KOPT-K1 (cell line): Measurements from ENCODE around the gene BRSK2.
"Not testable (repeated sequence)": the region's sequence is repeated elsewhere in the genome, so short reads cannot be mapped to it uniquely, and the experiment has no call there.

ENCODE experiments used
- H3K27ac ChIP-seq: fragments of 200-600 bp; sonication (generic); 2 replicates; pipeline ENCODE4 v1.5.1; 2016; ENCODE audit warnings: antibody characterized with exemption, mild to moderate bottlenecking, low read depth, low read length; ENCODE audit not compliant: poor library complexity, severe bottlenecking
- H3K36me3 ChIP-seq: fragments of 200-600 bp; sonication (generic); 2 replicates; pipeline ENCODE4 v1.5.1; 2017; ENCODE audit warnings: antibody characterized with exemption, mild to moderate bottlenecking, low read length, moderate library complexity; ENCODE audit not compliant: insufficient read depth
- H3K9me3 ChIP-seq: fragments of 200-600 bp; sonication (generic); 2 replicates; pipeline ENCODE4 v1.5.1; 2017; ENCODE audit warnings: antibody characterized with exemption, low read length, mild to moderate bottlenecking; ENCODE audit not compliant: insufficient read depth, poor library complexity, severe bottlenecking

The BRSK2 gene

DNA sequence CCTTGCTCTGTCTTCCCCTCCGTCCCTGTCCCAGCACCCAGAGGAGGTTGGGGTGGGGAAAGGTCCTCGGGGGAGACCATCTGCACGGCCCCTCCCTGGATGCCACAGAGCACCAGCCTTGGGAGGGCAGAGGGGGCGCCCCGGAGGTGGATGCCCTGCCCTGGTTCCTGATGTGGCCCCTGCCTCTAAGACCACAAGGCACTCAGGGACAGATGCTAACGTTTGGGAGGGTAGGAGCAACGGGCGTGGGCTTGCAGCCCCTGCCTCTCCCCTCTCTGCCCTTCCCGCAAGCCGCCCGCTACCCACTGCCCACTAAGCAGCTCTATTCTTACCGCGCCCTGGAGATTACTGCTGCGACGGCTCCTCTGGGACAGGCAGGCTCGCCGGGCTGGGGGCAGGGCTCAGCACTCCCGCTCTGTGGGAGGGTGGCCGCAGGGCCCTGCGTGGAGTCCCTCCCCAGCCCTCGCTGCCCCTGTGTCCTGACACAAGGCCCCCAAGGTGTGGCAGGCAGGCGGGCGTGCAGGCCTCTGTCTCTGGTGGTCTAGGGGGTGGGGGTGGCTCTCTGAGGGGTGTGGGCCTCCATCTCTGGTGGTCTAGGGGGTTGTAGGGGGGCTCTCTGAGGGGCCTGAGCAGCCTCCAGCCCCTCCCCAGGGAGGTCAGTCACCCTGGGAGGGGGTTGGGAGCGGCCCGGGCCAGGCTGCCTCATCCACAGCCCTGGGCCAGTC lies 14.9 kb downstream of the BRSK2 start:
- no peak overlapping the region for H3K27ac ChIP-seq
- no peaks in the 10 kb centered on the region for H3K9me3 ChIP-seq
- no peaks in the 10 kb centered on the region for H3K36me3 ChIP-seq

DNA sequence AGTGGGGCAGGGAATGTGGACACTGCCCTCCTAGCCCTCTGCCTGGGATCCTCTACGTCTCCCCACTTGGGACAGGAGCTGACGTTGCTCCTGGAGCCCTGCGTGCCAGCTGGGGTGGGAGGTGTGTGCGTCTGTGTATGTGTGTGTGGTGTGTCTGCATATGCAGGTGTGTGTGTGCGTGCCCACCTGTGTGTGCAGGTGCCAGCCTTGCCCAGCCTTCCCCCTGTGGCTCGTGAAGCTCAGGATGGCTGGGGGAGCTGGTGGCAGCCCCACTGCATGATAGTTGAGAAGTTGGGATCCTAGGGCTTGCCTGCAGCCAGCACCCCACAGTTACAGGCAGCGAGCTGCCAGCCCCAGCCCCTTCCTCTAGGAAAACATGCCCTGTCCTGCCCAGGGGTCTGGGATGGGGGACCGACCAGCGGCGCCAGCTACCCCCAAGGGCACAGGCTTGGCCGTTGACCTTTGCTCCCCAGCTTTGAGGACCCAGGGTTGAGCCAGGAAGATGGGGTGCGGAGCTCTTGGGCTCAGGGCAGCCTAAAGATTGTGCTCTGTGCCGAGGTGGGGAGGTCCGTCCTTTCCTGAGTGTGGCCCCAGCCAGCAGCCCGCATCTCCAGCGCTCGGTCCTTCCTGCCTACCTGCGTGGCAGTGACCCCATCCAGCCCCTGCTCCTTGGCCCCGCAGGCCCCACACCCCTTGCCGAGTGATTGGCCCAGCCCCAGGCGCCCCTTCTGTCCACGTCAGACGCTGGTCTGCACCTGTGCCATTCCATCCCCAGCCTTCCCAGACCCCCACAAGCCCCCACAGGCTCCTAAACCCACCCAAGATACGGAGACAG lies 15.7 kb downstream of the BRSK2 start:
- no peaks in the 10 kb centered on the region for H3K36me3 ChIP-seq
- no peaks in the 10 kb centered on the region for H3K9me3 ChIP-seq
- H3K27ac ChIP-seq: no peak overlapping the region

- no peaks in the 10 kb centered on the region for H3K36me3 ChIP-seq
- H3K27ac ChIP-seq: no peak overlapping the region
- H3K9me3 ChIP-seq: no peaks in the 10 kb centered on the region
These were observed 17.1 kb downstream of the BRSK2 start for GRCh38 chr11:1406571-1407485.

GRCh38 chr11:1407668-1408067 lies 17.9 kb downstream of the BRSK2 start:
- Histone ChIP-seq H3K27ac (no peak overlapping the region), H3K36me3 (no peaks in the 10 kb centered on the region), H3K9me3 (no peaks in the 10 kb centered on the region)

GRCh38 chr11:1408346-1408745 lies 18.6 kb downstream of the BRSK2 start:
- H3K27ac ChIP-seq: no peak overlapping the region

DNA sequence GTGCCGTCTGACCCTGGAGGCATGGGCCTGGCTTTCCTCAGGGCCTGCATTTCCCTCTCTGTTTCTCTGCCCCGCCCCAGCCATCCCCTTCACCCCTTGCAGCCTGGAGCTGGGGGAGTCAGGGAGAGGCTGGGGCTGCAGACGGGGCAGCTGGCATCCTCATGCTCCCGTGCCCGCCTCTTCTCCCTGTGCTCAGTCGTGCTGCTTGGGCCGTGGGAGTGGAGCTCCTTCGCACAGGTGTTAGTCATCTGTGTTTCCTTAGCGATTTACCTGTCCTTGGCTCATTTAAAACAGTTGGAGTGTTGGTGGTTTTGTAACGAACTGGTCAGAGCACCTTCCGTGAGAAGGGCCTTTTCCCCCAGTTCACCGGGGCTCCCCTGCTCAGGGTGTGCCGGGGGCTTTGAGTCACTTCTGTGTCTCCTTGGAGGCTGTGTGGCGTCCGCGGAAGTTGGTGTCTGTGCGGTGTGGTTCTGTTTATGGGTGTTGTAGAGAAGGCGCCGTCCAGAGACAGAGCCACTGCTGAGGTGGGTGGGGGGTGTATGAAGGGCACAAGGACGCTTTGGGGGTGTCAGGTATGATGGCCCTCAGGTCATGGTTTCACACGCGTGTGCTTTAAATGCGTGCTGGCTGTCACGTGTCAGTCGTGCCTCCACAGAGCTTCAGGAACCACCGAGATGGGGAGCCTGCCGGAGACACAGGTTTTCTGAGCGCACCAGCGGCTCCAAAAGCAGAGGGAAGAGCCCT lies 19.5 kb downstream of the BRSK2 start:
- Histone ChIP-seq H3K36me3 (no peaks in the 10 kb centered on the region), H3K9me3 (peaks cover 4% of the 10 kb centered on the region), H3K27ac (no peak overlapping the region)

More at GRCh38 chr11:1408346-1408745, 18.6 kb downstream of the BRSK2 start:
- Histone ChIP-seq H3K36me3 (no peaks in the 10 kb centered on the region), H3K9me3 (no peaks in the 10 kb centered on the region)

DNA sequence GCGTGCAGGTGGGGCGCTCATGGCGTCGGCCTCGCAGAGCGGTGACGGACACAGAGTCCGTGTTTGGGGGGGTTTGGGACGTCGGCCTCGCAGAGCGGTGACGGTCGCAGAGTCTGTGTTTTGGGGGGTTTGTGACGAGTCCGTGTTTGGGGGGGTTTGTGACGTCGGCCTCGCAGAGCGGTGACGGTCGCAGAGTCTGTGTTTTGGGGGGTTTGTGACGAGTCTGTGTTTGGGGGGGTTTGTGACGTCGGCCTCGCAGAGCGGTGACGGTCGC lies 20.1 kb downstream of the BRSK2 start:
- not testable (repeated sequence) for H3K27ac ChIP-seq, H3K36me3 ChIP-seq, H3K9me3 ChIP-seq

DNA sequence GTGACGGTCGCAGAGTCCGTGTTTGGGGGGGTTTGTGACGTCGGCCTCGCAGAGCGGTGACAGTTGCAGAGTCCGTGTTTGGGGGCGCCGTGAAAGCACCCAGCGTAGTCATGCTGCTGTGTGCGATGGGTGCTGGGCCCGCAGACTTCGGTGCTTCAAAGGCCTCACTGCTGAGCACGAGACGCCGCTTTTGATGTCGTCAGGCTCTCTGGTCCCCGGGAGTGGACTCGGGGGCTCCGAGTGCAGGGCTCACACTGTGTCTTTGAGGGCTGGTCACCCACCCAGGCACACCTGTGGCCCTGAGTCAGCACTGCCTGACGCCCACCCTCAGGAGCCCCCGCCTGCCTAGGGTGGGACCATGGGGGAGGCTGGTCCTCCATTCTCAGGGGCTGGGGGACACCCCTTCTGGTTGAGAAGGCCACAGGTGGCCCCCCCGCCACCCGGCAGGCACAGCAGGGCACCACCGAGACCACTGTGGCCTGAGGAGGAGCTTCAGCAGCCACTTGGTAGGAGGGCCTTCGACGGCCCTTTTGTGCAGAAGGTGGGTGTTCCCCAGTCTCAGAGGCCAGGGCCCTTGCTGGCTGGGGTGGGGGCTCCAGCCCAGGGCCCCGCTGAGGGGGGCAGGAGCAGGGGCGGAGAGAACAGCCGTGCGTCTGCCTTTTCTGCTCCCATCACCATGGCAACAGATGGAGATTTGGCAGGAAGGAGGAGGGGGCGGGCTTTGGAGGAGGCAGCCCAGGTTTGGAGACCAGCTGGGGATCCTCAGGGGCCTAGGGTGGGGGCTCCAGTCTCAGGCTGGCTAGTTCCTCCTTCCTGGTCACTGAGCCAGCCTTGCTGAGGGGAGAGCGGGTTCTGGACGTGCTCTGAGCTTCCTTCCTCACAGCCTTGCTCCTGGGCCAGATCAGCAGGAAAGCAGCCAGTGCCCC lies 20.9 kb downstream of the BRSK2 start:
- H3K36me3 ChIP-seq: no peaks in the 10 kb centered on the region

GRCh38 chr11:1411301-1411700 lies 21.6 kb downstream of the BRSK2 start:
- no peak overlapping the region for H3K27ac ChIP-seq
- no peaks in the 10 kb centered on the region for H3K36me3 ChIP-seq
- H3K9me3 ChIP-seq: peaks cover 16% of the 10 kb centered on the region

More for the DNA sequence above, 20.9 kb downstream of the BRSK2 start:
- Histone ChIP-seq H3K27ac (no peak overlapping the region), H3K9me3 (peaks cover 9% of the 10 kb centered on the region)

DNA sequence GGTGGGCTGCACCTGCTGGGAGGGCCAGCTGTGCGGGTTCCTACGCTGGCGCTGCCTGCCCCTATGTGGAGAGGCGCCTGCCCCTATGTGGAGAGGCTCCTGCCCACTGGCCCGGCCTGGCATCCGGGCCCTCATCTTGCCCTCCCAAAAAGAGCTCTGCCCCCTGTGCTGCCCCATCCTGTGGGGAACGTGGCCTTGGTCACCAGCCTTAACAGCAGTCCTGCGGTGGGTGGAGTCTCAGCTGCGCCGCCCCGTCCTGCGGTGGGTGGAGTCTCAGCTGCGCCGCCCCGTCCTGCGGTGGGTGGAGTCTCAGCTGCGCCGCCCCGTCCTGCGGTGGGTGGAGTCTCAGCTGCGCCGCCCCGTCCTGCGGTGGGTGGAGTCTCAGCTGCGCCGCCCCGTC lies 22.0 kb downstream of the BRSK2 start:
- peaks cover 20% of the 10 kb centered on the region for H3K9me3 ChIP-seq

GRCh38 chr11:1412377-1413095 lies 22.8 kb downstream of the BRSK2 start:
- Histone ChIP-seq H3K27ac (no peak overlapping the region), H3K9me3 (peaks cover 28% of the 10 kb centered on the region), H3K36me3 (no peaks in the 10 kb centered on the region)

More for the DNA sequence above, 22.0 kb downstream of the BRSK2 start:
- H3K27ac ChIP-seq, H3K36me3 ChIP-seq: not testable (repeated sequence)

DNA sequence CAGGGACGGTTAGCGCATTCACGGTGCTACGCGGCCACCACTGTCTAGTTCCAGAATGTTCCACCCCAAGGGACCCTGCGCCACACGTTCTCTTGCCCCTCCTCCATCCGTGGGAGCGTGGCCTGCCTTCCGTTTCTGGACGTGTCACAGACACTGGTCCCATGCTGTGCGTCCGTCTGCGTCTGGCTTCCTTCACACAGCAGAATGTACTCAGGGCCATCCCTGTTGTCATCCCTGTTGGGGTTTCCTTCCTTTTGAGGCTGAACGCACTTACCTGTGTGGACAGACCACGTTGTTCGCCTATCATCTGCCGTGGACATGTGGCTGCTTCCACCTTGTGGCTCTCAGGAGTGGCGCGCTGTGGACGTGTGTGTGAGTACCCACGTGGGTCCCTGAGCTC lies 24.9 kb downstream of the BRSK2 start:
- H3K9me3 ChIP-seq: peaks cover 45% of the 10 kb centered on the region
- no peaks in the 10 kb centered on the region for H3K36me3 ChIP-seq
- H3K27ac ChIP-seq: no peak overlapping the region

GRCh38 chr11:1415631-1416030 lies 25.9 kb downstream of the BRSK2 start:
- no peaks in the 10 kb centered on the region for H3K36me3 ChIP-seq
- H3K27ac ChIP-seq: no peak overlapping the region
- peaks cover 54% of the 10 kb centered on the region for H3K9me3 ChIP-seq
